Stimulated activated CD8-positive, alpha-beta memory T cell treated with anti-CD3 and anti-CD28 coated beads, Interleukin-7, amount 100 ng/mL, for 4 hours (primary cell): Measurements from ENCODE around the gene CCL21.
A peak's percentile ranks its signal among the peaks of the same experiment; 100 is the strongest.

Source experiments
- DNase-seq, 2 donors: peaks; one replicate each; pipeline ENCODE4 v3.0.0-alpha.2; 2020; ENCODE audit warnings: low read depth in 2 of 2

CCL21 gene

GRCh38 chr9:34674440-34674839 is 35.5 kb downstream of the CCL21 start:
- no peak for DNase-seq

GRCh38 chr9:34671307-34671706 is 38.6 kb downstream of the CCL21 start:
- DNase-seq = no peak

GRCh38 chr9:34669809-34670562 is 40.0 kb downstream of the CCL21 start:
- no peak for DNase-seq

GRCh38 chr9:34665381-34666250 is 44.3 kb downstream of the CCL21 start:
- peak; percentile 82 to 85 for DNase-seq

- no peak for DNase-seq
Observed at GRCh38 chr9:34665067-34665380, 44.9 kb downstream of the CCL21 start.

GRCh38 chr9:34664281-34665066 is 45.5 kb downstream of the CCL21 start:
- DNase-seq = peak; percentile 22 to 58

- DNase-seq = no peak
Observed at GRCh38 chr9:34663303-34663605, 46.7 kb downstream of the CCL21 start.

GRCh38 chr9:34662526-34663302 is 47.2 kb downstream of the CCL21 start, which contains the start of gene CCL27:
TSS of gene CCL27 (minus strand) at chr9:34662657. CDS start at chr9:34662633, 24 bp downstream.
- DNase-seq = no peak

- DNase-seq = no peak
Observed at GRCh38 chr9:34659592-34660253, 50.2 kb downstream of the CCL21 start.
